Endothelial cell (in vitro differentiated cells): Measurements from ENCODE around the gene PHKA2. TPM values are rescaled to one million over a fixed set of nuclear protein-coding genes. Genes with fewer than 3 reads are reported as not detected.

Source experiments
- DNase-seq: peaks from one replicate; pipeline ENCODE4 v3.0.0; 2021; ENCODE audit warnings: low spot score
- H3K27ac Mint-ChIP-seq: one replicate; pipeline ENCODE4 v1.8.0; 2021; ENCODE audit warnings: mixed read lengths, inconsistent platforms; ENCODE audit not compliant: unreplicated experiment
- H3K27me3 Mint-ChIP-seq: one replicate; pipeline ENCODE4 v1.8.0; 2021; ENCODE audit warnings: mild to moderate bottlenecking, moderate library complexity, mixed read lengths, inconsistent platforms; ENCODE audit not compliant: unreplicated experiment
- H3K36me3 Mint-ChIP-seq: one replicate; pipeline ENCODE4 v1.8.0; 2021; ENCODE audit warnings: mild to moderate bottlenecking, low read depth, mixed read lengths, inconsistent platforms; ENCODE audit not compliant: unreplicated experiment
- H3K4me1 Mint-ChIP-seq: one replicate; pipeline ENCODE4 v1.8.0; 2021; ENCODE audit warnings: mild to moderate bottlenecking, mixed read lengths, inconsistent platforms; ENCODE audit not compliant: unreplicated experiment
- H3K4me3 Mint-ChIP-seq: one replicate; pipeline ENCODE4 v1.8.0; 2021; ENCODE audit warnings: mild to moderate bottlenecking, mixed read lengths, inconsistent platforms; ENCODE audit not compliant: unreplicated experiment
- H3K9me3 Mint-ChIP-seq: one replicate; pipeline ENCODE4 v1.8.0; 2021; ENCODE audit warnings: mixed read lengths, inconsistent platforms; ENCODE audit not compliant: unreplicated experiment
- CTCF ChIP-seq: fragments of 200-600 bp; sonication (generic); IDR thresholded peaks from one replicate; pipeline ENCODE4 v1.5.0; 2021; ENCODE audit warnings: antibody characterized with exemption; ENCODE audit not compliant: unreplicated experiment
- total RNA-seq: library from RNA; stranded (reverse); fragmentation: NEBNext Ultra II Directional; extraction: Animal tissue kit (Norgen Biotek cat#: 25700); gene quantifications from one replicate; pipeline ENCODE4 v1.2.1, GENCODE V29; 2021; ENCODE audit not compliant: unreplicated experiment

The PHKA2 gene
- total RNA-seq, 1 donor from 2014 or later = 19.7 TPM

- H3K9me3 Mint-ChIP-seq = no peaks in the 10 kb centered on the region
- H3K4me3 Mint-ChIP-seq = no peak overlapping the region
- DNase-seq = no peak
- H3K27me3 Mint-ChIP-seq = peaks cover 1% of the 10 kb centered on the region
- H3K36me3 Mint-ChIP-seq = no peaks in the 10 kb centered on the region
- TF ChIP-seq CTCF = no peak
- no peak overlapping the region for H3K27ac Mint-ChIP-seq
- no peaks in the 10 kb centered on the region for H3K4me1 Mint-ChIP-seq
Measured at GRCh38 chrX:18970465-18970864, 13.4 kb downstream of the PHKA2 start.

GRCh38 chrX:18966624-18967023, 17.3 kb downstream of the PHKA2 start:
- no peak overlapping the region for H3K27ac Mint-ChIP-seq
- no peaks in the 10 kb centered on the region for H3K36me3 Mint-ChIP-seq
- no peak for DNase-seq
- H3K4me3 Mint-ChIP-seq = no peak overlapping the region
- H3K9me3 Mint-ChIP-seq = no peaks in the 10 kb centered on the region
- H3K4me1 Mint-ChIP-seq = peaks cover 2% of the 10 kb centered on the region
- H3K27me3 Mint-ChIP-seq = peaks cover 2% of the 10 kb centered on the region
- no peak for TF ChIP-seq CTCF

DNA sequence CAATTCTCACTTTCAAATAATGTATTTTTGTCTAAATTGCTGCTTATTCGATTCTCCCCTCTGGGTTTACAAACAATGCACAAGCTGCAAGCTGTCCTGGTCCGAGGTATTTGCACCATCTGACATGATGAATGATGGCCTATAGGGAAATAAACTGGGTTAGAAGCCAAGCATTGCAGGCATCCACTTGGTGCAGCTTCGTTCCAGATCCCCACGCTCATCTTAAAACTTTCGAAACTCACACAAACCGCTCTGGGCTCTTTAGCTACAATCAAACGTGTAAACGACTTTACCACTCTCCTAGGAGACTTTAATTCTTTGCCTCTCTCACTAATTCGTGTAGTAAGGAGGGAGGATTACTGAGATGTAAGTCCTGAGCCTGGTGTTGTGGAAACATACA, 19.0 kb downstream of the PHKA2 start:
- Mint-ChIP-seq H3K27ac (no peak overlapping the region), H3K9me3 (no peaks in the 10 kb centered on the region), H3K27me3 (peaks cover 2% of the 10 kb centered on the region), H3K4me3 (no peak overlapping the region), H3K36me3 (no peaks in the 10 kb centered on the region), H3K4me1 (peaks cover 2% of the 10 kb centered on the region)
- no peak for DNase-seq
- no peak for TF ChIP-seq CTCF

- Mint-ChIP-seq H3K4me3 (no peak overlapping the region), H3K9me3 (no peaks in the 10 kb centered on the region), H3K4me1 (peaks cover 2% of the 10 kb centered on the region), H3K27ac (no peak overlapping the region), H3K36me3 (no peaks in the 10 kb centered on the region), H3K27me3 (peaks cover 2% of the 10 kb centered on the region)
- DNase-seq = no peak
- no peak for TF ChIP-seq CTCF
Measured at GRCh38 chrX:18964026-18964425, 19.9 kb downstream of the PHKA2 start.

DNA sequence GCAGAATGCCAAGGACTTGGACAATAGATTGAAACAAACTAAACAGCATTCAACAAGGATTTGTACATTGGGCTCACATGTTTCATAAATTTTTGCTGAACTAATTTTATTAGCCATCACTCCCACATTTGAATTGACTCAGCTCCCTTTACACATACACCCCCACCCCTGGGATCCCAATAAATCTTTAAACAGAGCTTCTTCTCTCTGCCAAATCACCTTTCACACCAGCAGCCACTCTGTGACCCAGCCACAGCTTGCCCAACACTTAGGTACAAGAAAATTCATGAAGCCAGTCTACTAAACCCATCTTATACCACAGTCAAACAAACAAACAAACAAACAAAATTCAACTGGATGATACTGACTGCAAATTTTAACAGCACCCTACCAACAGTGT, 21.6 kb downstream of the PHKA2 start:
- Mint-ChIP-seq H3K36me3 (no peaks in the 10 kb centered on the region), H3K4me3 (no peak overlapping the region), H3K27ac (no peak overlapping the region), H3K9me3 (no peaks in the 10 kb centered on the region), H3K4me1 (peaks cover 2% of the 10 kb centered on the region), H3K27me3 (peaks cover 2% of the 10 kb centered on the region)
- no peak for DNase-seq
- no peak for TF ChIP-seq CTCF
